ENCODE results near the gene CHSY3. TPM values are rescaled to one million over a fixed set of nuclear protein-coding genes. Genes with fewer than 3 reads are reported as not detected.
A peak's percentile ranks its signal among the peaks of the same experiment; 100 is the strongest.

CHSY3 gene
- total RNA-seq, 4 donors from 2014 or later = 1.7 to 5.6 (median 4.0) TPM

DNA sequence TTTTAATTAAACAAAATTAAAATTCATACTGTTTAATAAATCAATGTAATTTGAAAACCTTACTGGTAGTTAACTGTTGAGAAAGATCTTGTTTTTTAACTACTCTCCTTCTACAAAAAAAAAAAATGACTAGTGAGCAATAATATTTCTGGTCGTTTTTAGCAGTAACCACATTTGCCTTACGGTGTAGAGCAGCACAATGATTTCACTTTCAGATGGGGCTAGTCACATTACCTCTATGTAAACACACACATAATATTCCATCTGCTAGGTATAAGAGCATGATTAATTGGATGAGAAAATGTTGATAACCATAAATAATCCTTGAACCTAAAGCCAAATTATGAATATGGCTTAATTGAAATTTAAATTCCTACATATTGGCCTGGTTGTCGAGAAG, 198.1 kb downstream of the CHSY3 start:
- no peaks in the 10 kb centered on the region for H3K9me3 ChIP-seq
- no peaks in the 10 kb centered on the region for H3K27me3 ChIP-seq
- H3K4me3 ChIP-seq (replicated peaks in 1 of 3) = no peak overlapping the region
- no peaks in the 10 kb centered on the region for H3K4me1 ChIP-seq
- no peak for TF ChIP-seq POLR2A (IDR thresholded peaks at IDR 0.05)
- TF ChIP-seq, protein P1, sequence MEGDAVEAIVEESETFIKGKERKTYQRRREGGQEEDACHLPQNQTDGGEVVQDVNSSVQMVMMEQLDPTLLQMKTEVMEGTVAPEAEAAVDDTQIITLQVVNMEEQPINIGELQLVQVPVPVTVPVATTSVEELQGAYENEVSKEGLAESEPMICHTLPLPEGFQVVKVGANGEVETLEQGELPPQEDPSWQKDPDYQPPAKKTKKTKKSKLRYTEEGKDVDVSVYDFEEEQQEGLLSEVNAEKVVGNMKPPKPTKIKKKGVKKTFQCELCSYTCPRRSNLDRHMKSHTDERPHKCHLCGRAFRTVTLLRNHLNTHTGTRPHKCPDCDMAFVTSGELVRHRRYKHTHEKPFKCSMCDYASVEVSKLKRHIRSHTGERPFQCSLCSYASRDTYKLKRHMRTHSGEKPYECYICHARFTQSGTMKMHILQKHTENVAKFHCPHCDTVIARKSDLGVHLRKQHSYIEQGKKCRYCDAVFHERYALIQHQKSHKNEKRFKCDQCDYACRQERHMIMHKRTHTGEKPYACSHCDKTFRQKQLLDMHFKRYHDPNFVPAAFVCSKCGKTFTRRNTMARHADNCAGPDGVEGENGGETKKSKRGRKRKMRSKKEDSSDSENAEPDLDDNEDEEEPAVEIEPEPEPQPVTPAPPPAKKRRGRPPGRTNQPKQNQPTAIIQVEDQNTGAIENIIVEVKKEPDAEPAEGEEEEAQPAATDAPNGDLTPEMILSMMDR (IDR thresholded peaks at IDR 0.05) = no peak
- WGBS, 2 donors = 80 to 87% methylated on average over 3 of the region's 3 CpGs
- no peaks in the 10 kb centered on the region for H3K36me3 ChIP-seq
- intact Hi-C loops (cut with DNase I) = no loop called here
- H3K27ac ChIP-seq = no peak overlapping the region
- DNase-seq = no peak

GRCh38 chr5:130102960-130103359, 198.7 kb downstream of the CHSY3 start:
- Histone ChIP-seq H3K4me3 (replicated peaks in 1 of 3) (no peak overlapping the region), H3K36me3 (no peaks in the 10 kb centered on the region), H3K4me1 (no peaks in the 10 kb centered on the region), H3K27me3 (no peaks in the 10 kb centered on the region), H3K9me3 (no peaks in the 10 kb centered on the region), H3K27ac (no peak overlapping the region)
- TF ChIP-seq, protein P1 (IDR thresholded peaks at IDR 0.05) = no peak
- no peak for TF ChIP-seq POLR2A (IDR thresholded peaks at IDR 0.05)
- 91 to 97% methylated on average over 1 of the region's 1 CpG for WGBS, 2 donors
- intact Hi-C loops (cut with DNase I) = no loop called here
- no peak for DNase-seq

GRCh38 chr5:130104895-130105688, 200.8 kb downstream of the CHSY3 start:
- TF ChIP-seq, protein P1 (IDR thresholded peaks at IDR 0.05) = no peak
- no peak for TF ChIP-seq POLR2A (IDR thresholded peaks at IDR 0.05)
- no peak for DNase-seq
- Histone ChIP-seq H3K27me3 (no peaks in the 10 kb centered on the region), H3K9me3 (no peaks in the 10 kb centered on the region), H3K36me3 (no peaks in the 10 kb centered on the region), H3K4me3 (replicated peaks in 1 of 3) (no peak overlapping the region), H3K4me1 (no peaks in the 10 kb centered on the region), H3K27ac (no peak overlapping the region)
- WGBS, 2 donors = 90 to 94% methylated on average over 1 of the region's 1 CpG
- intact Hi-C loops (cut with DNase I) = no loop called here

- TF ChIP-seq, protein P1 (IDR thresholded peaks at IDR 0.05) = no peak
- no peak for TF ChIP-seq POLR2A (IDR thresholded peaks at IDR 0.05)
- intact Hi-C loops (cut with DNase I) = no loop called here
- DNase-seq = no peak
- Histone ChIP-seq H3K4me3 (replicated peaks in 1 of 3) (no peak overlapping the region), H3K4me1 (no peaks in the 10 kb centered on the region), H3K36me3 (no peaks in the 10 kb centered on the region), H3K27me3 (no peaks in the 10 kb centered on the region), H3K27ac (no peak overlapping the region), H3K9me3 (no peaks in the 10 kb centered on the region)
Observed at GRCh38 chr5:130106480-130106879, 202.2 kb downstream of the CHSY3 start.

GRCh38 chr5:130109152-130109551, 204.9 kb downstream of the CHSY3 start:
- Histone ChIP-seq H3K27ac (no peak overlapping the region), H3K4me1 (no peaks in the 10 kb centered on the region), H3K9me3 (no peaks in the 10 kb centered on the region), H3K4me3 (replicated peaks in 1 of 3) (no peak overlapping the region), H3K27me3 (no peaks in the 10 kb centered on the region), H3K36me3 (no peaks in the 10 kb centered on the region)
- no peak for DNase-seq
- TF ChIP-seq, protein P1 (IDR thresholded peaks at IDR 0.05) = peak in 3 of 6 experiments; percentile 22 to 48 (median 23)
- TF ChIP-seq POLR2A (IDR thresholded peaks at IDR 0.05) = no peak
- intact Hi-C loops (cut with DNase I) = no loop called here
- 43 to 56% methylated on average over 1 of the region's 1 CpG for WGBS, 2 donors
